B cell (primary cell): ENCODE measurements around the gene AP3S1.

Experiments used
- CTCF ChIP-seq: fragments of 200-600 bp; IDR thresholded peaks from one replicate; pipeline ENCODE4 v1.8.0; 2022; ENCODE audit warnings: antibody characterized with exemption, mild to moderate bottlenecking
- EZH2 ChIP-seq: IDR thresholded peaks from 2 replicates; pipeline ENCODE4 v1.6.1; 2012; ENCODE audit warnings: borderline replicate concordance, low read depth, mild to moderate bottlenecking, moderate library complexity, low read length; ENCODE audit not compliant: insufficient read depth, poor library complexity, severe bottlenecking

GRCh38 chr5:115907177-115907576 lies 65.4 kb downstream of the AP3S1 start:
- TF ChIP-seq CTCF (no peak), EZH2 (no peak)
